Trophoblast cell (in vitro differentiated cells and primary cell): ENCODE measurements around the gene POLE.

ENCODE experiments used
- DNase-seq, 2 donors: peaks; one replicate each; pipeline ENCODE4 v3.0.0-alpha.2; 2016
- H2AFZ ChIP-seq: 2 replicates; pipeline ENCODE4 v1.6.1; 2013; ENCODE audit warnings: low read length, moderate library complexity, mild to moderate bottlenecking; ENCODE audit not compliant: insufficient read depth, poor library complexity
- H2AK5ac ChIP-seq: 2 replicates; pipeline ENCODE4 v1.6.1; 2013; ENCODE audit warnings: mild to moderate bottlenecking, low read length
- H2BK120ac ChIP-seq: 2 replicates; pipeline ENCODE4 v1.6.1; 2013; ENCODE audit warnings: low read length, mild to moderate bottlenecking, moderate library complexity; ENCODE audit not compliant: insufficient read depth, poor library complexity
- H2BK12ac ChIP-seq: 2 replicates; pipeline ENCODE4 v1.6.1; 2013; ENCODE audit warnings: mild to moderate bottlenecking, low read length, moderate library complexity
- H2BK5ac ChIP-seq: 2 replicates; pipeline ENCODE4 v1.6.1; 2013; ENCODE audit warnings: low read length, low read depth, moderate library complexity, mild to moderate bottlenecking; ENCODE audit not compliant: poor library complexity
- H3K14ac ChIP-seq: 2 replicates; pipeline ENCODE4 v1.6.1; 2013; ENCODE audit warnings: mild to moderate bottlenecking, low read length
- H3K18ac ChIP-seq: 2 replicates; pipeline ENCODE4 v1.6.1; 2013; ENCODE audit warnings: mild to moderate bottlenecking, low read length
- H3K23ac ChIP-seq: 2 replicates; pipeline ENCODE4 v1.6.1; 2013; ENCODE audit warnings: low read length
- H3K27ac ChIP-seq: 2 replicates; pipeline ENCODE4 v1.5.1; 2013; ENCODE audit warnings: low read depth, mild to moderate bottlenecking, inconsistent platforms, low read length, moderate library complexity
- H3K27me3 ChIP-seq: 2 replicates; pipeline ENCODE4 v1.6.1; 2013; ENCODE audit warnings: inconsistent platforms, mild to moderate bottlenecking, low read length, moderate library complexity; ENCODE audit not compliant: insufficient read depth
- H3K36me3 ChIP-seq, 2 experiments: 1 replicate in 1 of 2; 2 replicates in 1 of 2; pipeline ENCODE4 v1.6.1; 2013; ENCODE audit warnings: low read length in 2 of 2, mild to moderate bottlenecking in 2 of 2, moderate library complexity in 1 of 2; ENCODE audit not compliant: insufficient read depth in 2 of 2, control insufficient read depth in 1 of 2
- H3K4ac ChIP-seq: 2 replicates; pipeline ENCODE4 v1.6.1; 2013; ENCODE audit warnings: low read depth, mild to moderate bottlenecking, low read length, moderate library complexity
- H3K4me1 ChIP-seq, 2 experiments: 1 replicate in 1 of 2; 2 replicates in 1 of 2; pipeline ENCODE4 v1.6.1; 2013; ENCODE audit warnings: low read length in 2 of 2, mild to moderate bottlenecking in 2 of 2, moderate library complexity in 1 of 2; ENCODE audit not compliant: insufficient read depth in 2 of 2, control insufficient read depth in 1 of 2
- H3K4me2 ChIP-seq: 2 replicates; pipeline ENCODE4 v1.6.1; 2013; ENCODE audit warnings: inconsistent platforms, mild to moderate bottlenecking, low read length, moderate library complexity
- H3K4me3 ChIP-seq: 2 replicates; pipeline ENCODE4 v1.5.1; 2013; ENCODE audit warnings: mild to moderate bottlenecking, low read depth, low read length, inconsistent platforms
- H3K79me1 ChIP-seq: one replicate; pipeline ENCODE4 v1.6.1; 2013; ENCODE audit warnings: low read length
- H3K79me2 ChIP-seq: 2 replicates; pipeline ENCODE4 v1.6.1; 2013; ENCODE audit warnings: low read length, mild to moderate bottlenecking; ENCODE audit not compliant: control insufficient read depth, insufficient read depth, poor library complexity
- H3K9ac ChIP-seq: 2 replicates; pipeline ENCODE4 v1.6.1; 2013; ENCODE audit warnings: mild to moderate bottlenecking, low read length
- H3K9me3 ChIP-seq: 2 replicates; pipeline ENCODE4 v1.6.1; 2013; ENCODE audit warnings: low read depth, mild to moderate bottlenecking, control low read depth, inconsistent platforms, low read length; ENCODE audit not compliant: insufficient read depth
- H4K12ac ChIP-seq: 2 replicates; pipeline ENCODE4 v1.6.1; 2013; ENCODE audit warnings: low read depth, mild to moderate bottlenecking, low read length, moderate library complexity
- H4K8ac ChIP-seq: 2 replicates; pipeline ENCODE4 v1.6.1; 2013; ENCODE audit warnings: low read depth, mild to moderate bottlenecking, low read length, moderate library complexity
- H4K91ac ChIP-seq: one replicate; pipeline ENCODE4 v1.6.1; 2013; ENCODE audit warnings: low read depth, mild to moderate bottlenecking, low read length, moderate library complexity
- WGBS: extraction: QIAGEN DNeasy Blood & Tissue Kit; methylation state at CpG from one replicate; pipeline ENCODE4 v1.1.7; 2013; ENCODE audit warnings: missing lambda C conversion rate; ENCODE audit not compliant: insufficient read length, insufficient coverage; ENCODE audit errors: extremely low coverage; 5-methylcytosine and 5-hydroxymethylcytosine counted together

Gene POLE

GRCh38 chr12:132724506-132725241 is 37.5 kb upstream of the POLE start:
- H3K14ac ChIP-seq: no peak overlapping the region
- H2AFZ ChIP-seq: no peak overlapping the region
- no peak overlapping the region for H3K4me3 ChIP-seq
- no peaks in the 10 kb centered on the region for H3K27me3 ChIP-seq
- H3K79me1 ChIP-seq: no peaks in the 10 kb centered on the region
- H4K8ac ChIP-seq: no peak overlapping the region
- H3K36me3 ChIP-seq: peaks cover 73 to 78% of the 10 kb centered on the region in 2 experiments
- no peak overlapping the region for H2BK12ac ChIP-seq
- no peak overlapping the region for H4K91ac ChIP-seq
- no peak overlapping the region for H3K9ac ChIP-seq
- no CpG with 5 or more reads among the region's 30 CpGs for WGBS
- H3K18ac ChIP-seq: no peak overlapping the region
- no peaks in the 10 kb centered on the region for H3K4me1 ChIP-seq
- no peak overlapping the region for H2BK5ac ChIP-seq
- no peak overlapping the region for H3K27ac ChIP-seq
- no peak overlapping the region for H3K4me2 ChIP-seq
- no peak for DNase-seq
- no peak overlapping the region for H3K23ac ChIP-seq
- H2BK120ac ChIP-seq: no peak overlapping the region
- H3K9me3 ChIP-seq: peaks cover 2% of the 10 kb centered on the region
- no peak overlapping the region for H2AK5ac ChIP-seq
- no peaks in the 10 kb centered on the region for H3K79me2 ChIP-seq
- H4K12ac ChIP-seq: no peak overlapping the region
- no peak overlapping the region for H3K4ac ChIP-seq

GRCh38 chr12:132723764-132724140 is 36.6 kb upstream of the POLE start:
- Histone ChIP-seq H2BK12ac (no peak overlapping the region), H2AFZ (no peak overlapping the region), H4K12ac (no peak overlapping the region), H3K27me3 (no peaks in the 10 kb centered on the region), H3K14ac (no peak overlapping the region), H3K36me3 (peaks cover 79 to 80% of the 10 kb centered on the region in 2 experiments), H3K18ac (no peak overlapping the region), H4K8ac (no peak overlapping the region), H3K4me3 (no peak overlapping the region), H2AK5ac (no peak overlapping the region), H3K9ac (no peak overlapping the region), H3K4me1 (no peaks in the 10 kb centered on the region), H4K91ac (no peak overlapping the region), H3K79me1 (no peaks in the 10 kb centered on the region), H3K27ac (no peak overlapping the region), H2BK5ac (no peak overlapping the region), H3K4ac (no peak overlapping the region), H3K9me3 (peaks cover 2% of the 10 kb centered on the region), H3K4me2 (no peak overlapping the region), H3K23ac (no peak overlapping the region), H3K79me2 (no peaks in the 10 kb centered on the region), H2BK120ac (no peak overlapping the region)
- DNase-seq: no peak
- no CpG with 5 or more reads among the region's 2 CpGs for WGBS

GRCh38 chr12:132723015-132723763 is 36.0 kb upstream of the POLE start:
- no peak overlapping the region for H4K91ac ChIP-seq
- no peaks in the 10 kb centered on the region for H3K4me1 ChIP-seq
- H3K27me3 ChIP-seq: no peaks in the 10 kb centered on the region
- no peak overlapping the region for H3K4me2 ChIP-seq
- H3K79me2 ChIP-seq: no peaks in the 10 kb centered on the region
- H3K79me1 ChIP-seq: no peaks in the 10 kb centered on the region
- no peak overlapping the region for H2AFZ ChIP-seq
- no peak overlapping the region for H3K9ac ChIP-seq
- DNase-seq: no peak
- no peak overlapping the region for H4K8ac ChIP-seq
- H3K23ac ChIP-seq: no peak overlapping the region
- H3K4me3 ChIP-seq: no peak overlapping the region
- H3K9me3 ChIP-seq: no peaks in the 10 kb centered on the region
- H2AK5ac ChIP-seq: no peak overlapping the region
- no peak overlapping the region for H2BK120ac ChIP-seq
- H3K18ac ChIP-seq: no peak overlapping the region
- no peak overlapping the region for H3K14ac ChIP-seq
- no peak overlapping the region for H2BK12ac ChIP-seq
- no peak overlapping the region for H3K27ac ChIP-seq
- no CpG with 5 or more reads among the region's 30 CpGs for WGBS
- H3K4ac ChIP-seq: no peak overlapping the region
- H4K12ac ChIP-seq: no peak overlapping the region
- peaks cover 76 to 79% of the 10 kb centered on the region in 2 experiments for H3K36me3 ChIP-seq
- no peak overlapping the region for H2BK5ac ChIP-seq

- H2BK120ac ChIP-seq: no peak overlapping the region
- H3K27ac ChIP-seq: no peak overlapping the region
- DNase-seq: no peak
- H2AK5ac ChIP-seq: no peak overlapping the region
- H2BK12ac ChIP-seq: no peak overlapping the region
- no peak overlapping the region for H2BK5ac ChIP-seq
- peaks cover 76 to 77% of the 10 kb centered on the region in 2 experiments for H3K36me3 ChIP-seq
- no peak overlapping the region for H4K12ac ChIP-seq
- H3K9ac ChIP-seq: peak overlapping the region; percentile 12
- H3K14ac ChIP-seq: no peak overlapping the region
- H3K18ac ChIP-seq: no peak overlapping the region
- no CpG with 5 or more reads among the region's 25 CpGs for WGBS
- H2AFZ ChIP-seq: no peak overlapping the region
- no peaks in the 10 kb centered on the region for H3K79me2 ChIP-seq
- no peak overlapping the region for H3K4ac ChIP-seq
- H4K91ac ChIP-seq: no peak overlapping the region
- no peak overlapping the region for H3K4me2 ChIP-seq
- no peak overlapping the region for H3K23ac ChIP-seq
- no peak overlapping the region for H4K8ac ChIP-seq
- no peak overlapping the region for H3K4me3 ChIP-seq
- no peaks in the 10 kb centered on the region for H3K4me1 ChIP-seq
- H3K79me1 ChIP-seq: no peaks in the 10 kb centered on the region
- no peaks in the 10 kb centered on the region for H3K9me3 ChIP-seq
- no peaks in the 10 kb centered on the region for H3K27me3 ChIP-seq
Measured at GRCh38 chr12:132720606-132721345, 33.6 kb upstream of the POLE start.
